Small intestine (tissue), 7 donors: Measurements from ENCODE around the gene HOXB3. TPM values are rescaled to one million over a fixed set of nuclear protein-coding genes. Genes with fewer than 3 reads are reported as not detected.

Experiments used
- DNase-seq, 2 donors: peaks; one replicate each; pipeline versions ENCODE4 v3.0.0 to v3.0.0-alpha.2; 2013
- FAIRE-seq: peaks from 2 replicates; lab custom pipeline; 2012; peaks lifted over from hg19 to GRCh38; lab: Jason Lieb, UNC
- H3K27ac ChIP-seq, 3 donors: one replicate each; pipeline ENCODE4 v1.5.1; 2013; ENCODE audit warnings: low read length in 2 of 3, mild to moderate bottlenecking in 2 of 3, control low read depth in 1 of 3, inconsistent platforms in 1 of 3, low read depth in 1 of 3, moderate library complexity in 1 of 3
- H3K27me3 ChIP-seq, 3 donors: one replicate each; pipeline ENCODE4 v1.6.1; 2013; ENCODE audit warnings: low read length in 3 of 3, inconsistent platforms in 1 of 3; ENCODE audit not compliant: control insufficient read depth in 3 of 3, insufficient read depth in 3 of 3
- H3K36me3 ChIP-seq, 3 donors: one replicate each; pipeline ENCODE4 v1.6.1; 2013; ENCODE audit warnings: low read length in 3 of 3, inconsistent platforms in 1 of 3, low read depth in 1 of 3, mild to moderate bottlenecking in 1 of 3, moderate library complexity in 1 of 3; ENCODE audit not compliant: control insufficient read depth in 3 of 3, insufficient read depth in 2 of 3
- H3K4me1 ChIP-seq, 3 donors: one replicate each; pipeline ENCODE4 v1.6.1; 2013; ENCODE audit warnings: low read length in 2 of 3, inconsistent platforms in 1 of 3, low read depth in 1 of 3, mild to moderate bottlenecking in 1 of 3, moderate library complexity in 1 of 3; ENCODE audit not compliant: control insufficient read depth in 3 of 3, insufficient read depth in 2 of 3
- H3K4me3 ChIP-seq, 3 donors: one replicate each; pipeline ENCODE4 v1.5.1; 2013; ENCODE audit warnings: low read length in 3 of 3, control low read depth in 1 of 3, inconsistent platforms in 1 of 3, low read depth in 1 of 3, mild to moderate bottlenecking in 1 of 3, moderate library complexity in 1 of 3
- H3K9me3 ChIP-seq, 2 donors: one replicate each; pipeline ENCODE4 v1.6.1; 2013; ENCODE audit warnings: low read depth in 1 of 2, low read length in 1 of 2; ENCODE audit not compliant: control insufficient read depth in 2 of 2, insufficient read depth in 1 of 2
- WGBS, 3 donors: extraction: QIAGEN DNeasy Blood & Tissue Kit; methylation state at CpG; one replicate each; pipeline ENCODE4 v1.1.7; 2013; 5-methylcytosine and 5-hydroxymethylcytosine counted together
- polyA plus RNA-seq, 4 donors: library from polyadenylated mRNA; stranded (reverse) in 3 of 4; unstranded in 1 of 4; fragments of 200-250 nt in 3 of 4; fragments of 120-200 nt in 1 of 4; gene quantifications; one replicate each; pipeline versions ENCODE4 v1.2.1 to v1.2.3, GENCODE V29; 2013
- donor health status: healthy with polysubstance abuse.
- donor health status: control.
- donor health status: control.
- donor health status: Bipolar disorder and iron deficiency.
- donor health status: healthy.

The HOXB3 gene
- polyA plus RNA-seq, 4 donors = 1.4 to 19.6 (median 5.7) TPM; not detected in 1

DNA sequence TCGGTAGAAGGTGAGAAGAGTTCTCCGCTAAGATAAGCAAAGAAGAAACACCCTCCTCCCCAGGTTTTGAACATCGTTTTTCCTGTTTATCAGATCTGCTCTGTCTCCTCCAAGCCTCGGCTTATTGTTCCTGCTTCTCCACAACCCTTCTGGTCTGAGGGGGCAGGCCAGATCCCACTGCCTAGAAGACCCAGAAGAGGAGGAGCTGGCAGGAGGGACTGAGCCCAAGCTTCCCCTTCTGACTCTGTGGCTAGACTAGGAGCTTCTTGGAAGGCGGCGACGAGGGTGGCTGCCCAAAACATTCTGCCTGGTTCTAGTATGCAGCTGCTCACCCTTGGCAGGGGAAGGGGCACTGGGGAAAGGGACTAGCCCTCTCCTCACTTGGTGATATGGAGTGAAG is 8.7 kb upstream of the HOXB3 start:
- DNase-seq (no peak), FAIRE-seq (no peak)
- H3K27ac ChIP-seq = peak overlapping the region in 1 of 3 donors; percentile 75
- WGBS, 3 donors = 15 to 45% (median 32%) methylated on average over 7 of the region's 7 CpGs
- H3K9me3 ChIP-seq = peaks cover 0 to 6% of the 10 kb centered on the region in 2 donors
- H3K36me3 ChIP-seq = peaks cover 0 to 22% (median 0%) of the 10 kb centered on the region in 3 donors
- H3K27me3 ChIP-seq = peaks cover 4 to 100% (median 25%) of the 10 kb centered on the region in 3 donors
- H3K4me3 ChIP-seq = no peak overlapping the region
- peaks cover 0 to 38% (median 5%) of the 10 kb centered on the region in 3 donors for H3K4me1 ChIP-seq

DNA sequence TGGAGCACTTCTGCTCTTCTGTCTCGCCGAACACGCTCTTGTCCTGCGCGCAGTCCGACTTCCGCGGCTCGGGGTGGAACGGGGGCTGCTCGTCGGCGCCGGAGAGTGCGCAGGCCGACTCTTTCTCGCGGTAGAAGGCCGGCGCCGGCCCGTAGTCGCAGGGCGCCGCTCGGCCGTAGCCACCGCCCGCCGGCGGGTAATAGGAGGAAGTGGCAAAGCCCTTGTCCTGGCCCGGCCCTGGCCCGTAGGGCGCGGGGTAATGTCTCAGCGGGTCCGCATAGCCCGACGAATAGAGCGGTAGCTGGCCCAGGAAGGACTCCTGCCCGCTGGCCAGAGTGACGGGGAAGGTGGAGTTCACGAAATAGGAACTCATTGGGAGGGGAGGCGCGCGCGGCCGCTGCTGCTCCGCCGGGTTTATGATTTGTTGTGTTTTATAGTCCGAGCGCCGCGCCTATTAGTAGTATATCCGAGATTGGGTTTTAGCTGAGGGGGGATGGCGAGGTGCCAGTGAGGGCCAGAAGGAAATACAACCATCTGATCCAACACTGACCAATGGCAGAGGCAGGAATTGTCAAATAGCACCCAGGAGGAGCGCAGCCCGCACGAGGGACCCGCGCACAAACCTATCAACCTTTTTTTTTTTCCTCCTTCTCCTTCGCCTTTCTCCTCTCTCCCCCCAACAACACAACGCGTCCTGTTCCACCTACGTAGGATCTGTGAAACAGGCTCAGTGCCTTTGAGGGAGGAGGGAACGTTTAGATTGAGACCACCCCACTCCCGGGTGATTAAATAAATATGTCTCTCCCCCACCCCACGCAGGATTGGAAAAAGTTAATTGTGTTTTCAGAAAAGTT is 8.0 kb upstream of the HOXB3 start:
- FAIRE-seq = no peak
- Histone ChIP-seq H3K27ac (peak overlapping the region in 2 of 3 donors; percentile 75 to 92), H3K36me3 (peaks cover 0 to 24% (median 0%) of the 10 kb centered on the region in 3 donors), H3K4me3 (peak overlapping the region; percentile 22 to 52 (median 44)), H3K27me3 (peaks cover 4 to 99% (median 26%) of the 10 kb centered on the region in 3 donors), H3K4me1 (peaks cover 0 to 38% (median 5%) of the 10 kb centered on the region in 3 donors), H3K9me3 (peaks cover 0 to 3% of the 10 kb centered on the region in 2 donors)
- DNase-seq = peak in 1 of 2 donors; percentile 68
- WGBS, 3 donors = 1 to 2% (median 2%) methylated on average over 65 to 68 of the region's 68 CpGs

DNA sequence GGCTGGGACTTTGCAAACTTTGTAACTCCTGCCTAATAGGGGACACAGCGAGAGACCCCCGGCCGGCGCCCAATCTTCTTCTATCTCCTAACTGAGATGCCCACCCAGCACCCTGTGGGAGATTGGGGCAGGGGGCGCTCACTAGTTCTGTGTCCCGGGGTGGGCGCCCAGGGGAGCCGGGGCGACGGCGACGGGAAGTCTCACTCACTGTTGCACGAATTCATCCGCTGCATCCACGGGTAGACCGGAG is 7.4 kb upstream of the HOXB3 start:
- Histone ChIP-seq H3K36me3 (peaks cover 0 to 24% (median 0%) of the 10 kb centered on the region in 3 donors), H3K9me3 (no peaks in the 10 kb centered on the region), H3K4me3 (peak overlapping the region; percentile 22 to 52 (median 44)), H3K27me3 (peaks cover 4 to 99% (median 25%) of the 10 kb centered on the region in 3 donors), H3K27ac (peak overlapping the region in 2 of 3 donors; percentile 75 to 92), H3K4me1 (peaks cover 0 to 38% (median 5%) of the 10 kb centered on the region in 3 donors)
- WGBS, 3 donors = 1 to 4% (median 4%) methylated on average over 16 of the region's 16 CpGs
- FAIRE-seq (no peak), DNase-seq (no peak)

DNA sequence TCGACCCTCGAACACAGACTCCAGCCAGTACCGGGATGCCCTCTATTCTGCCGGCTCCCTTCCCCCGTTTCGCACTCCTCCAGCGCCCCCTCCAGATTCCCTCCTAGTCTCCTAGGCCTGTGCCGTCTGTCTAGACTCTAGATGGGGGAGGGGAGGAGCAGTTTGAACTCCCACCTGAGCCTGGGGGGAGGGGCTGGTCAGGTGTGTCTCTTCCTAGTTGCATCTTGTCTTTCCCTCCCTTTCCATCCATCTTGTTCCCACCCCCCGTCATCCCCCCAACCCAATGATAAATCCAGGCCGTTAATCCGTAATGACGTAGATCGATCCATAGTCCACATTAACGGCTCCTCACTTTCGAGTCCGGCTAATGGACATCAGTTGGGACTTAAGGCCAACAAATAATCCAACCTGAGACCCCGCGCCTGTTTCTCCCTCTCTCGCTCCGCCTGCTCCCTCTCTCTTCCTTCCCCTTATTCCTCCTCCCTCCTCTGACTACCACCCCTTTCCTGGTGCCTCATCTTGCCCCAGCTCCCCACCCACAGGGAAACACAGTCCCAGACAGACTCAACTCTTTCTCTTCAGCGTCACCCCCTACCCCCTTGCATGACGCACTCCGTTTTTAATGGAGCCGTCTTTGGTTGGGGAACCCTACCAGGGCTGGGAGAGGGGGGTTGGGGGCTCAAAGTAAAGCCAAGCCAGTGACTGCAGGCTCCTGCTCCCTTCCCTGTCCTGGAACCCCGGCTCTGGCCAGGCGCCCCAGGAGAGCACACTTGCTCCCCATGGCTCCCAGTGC is 6.9 kb upstream of the HOXB3 start:
- H3K9me3 ChIP-seq = no peaks in the 10 kb centered on the region
- peaks cover 0 to 27% (median 0%) of the 10 kb centered on the region in 3 donors for H3K36me3 ChIP-seq
- DNase-seq (no peak), FAIRE-seq (no peak)
- peak overlapping the region in 2 of 3 donors; percentile 75 to 92 for H3K27ac ChIP-seq
- H3K4me3 ChIP-seq = peak overlapping the region; percentile 22 to 52 (median 44)
- H3K27me3 ChIP-seq = peaks cover 0 to 99% (median 28%) of the 10 kb centered on the region in 3 donors
- H3K4me1 ChIP-seq = peaks cover 0 to 35% (median 2%) of the 10 kb centered on the region in 3 donors
- WGBS, 3 donors = 11% methylated on average over 25 to 26 of the region's 26 CpGs

DNA sequence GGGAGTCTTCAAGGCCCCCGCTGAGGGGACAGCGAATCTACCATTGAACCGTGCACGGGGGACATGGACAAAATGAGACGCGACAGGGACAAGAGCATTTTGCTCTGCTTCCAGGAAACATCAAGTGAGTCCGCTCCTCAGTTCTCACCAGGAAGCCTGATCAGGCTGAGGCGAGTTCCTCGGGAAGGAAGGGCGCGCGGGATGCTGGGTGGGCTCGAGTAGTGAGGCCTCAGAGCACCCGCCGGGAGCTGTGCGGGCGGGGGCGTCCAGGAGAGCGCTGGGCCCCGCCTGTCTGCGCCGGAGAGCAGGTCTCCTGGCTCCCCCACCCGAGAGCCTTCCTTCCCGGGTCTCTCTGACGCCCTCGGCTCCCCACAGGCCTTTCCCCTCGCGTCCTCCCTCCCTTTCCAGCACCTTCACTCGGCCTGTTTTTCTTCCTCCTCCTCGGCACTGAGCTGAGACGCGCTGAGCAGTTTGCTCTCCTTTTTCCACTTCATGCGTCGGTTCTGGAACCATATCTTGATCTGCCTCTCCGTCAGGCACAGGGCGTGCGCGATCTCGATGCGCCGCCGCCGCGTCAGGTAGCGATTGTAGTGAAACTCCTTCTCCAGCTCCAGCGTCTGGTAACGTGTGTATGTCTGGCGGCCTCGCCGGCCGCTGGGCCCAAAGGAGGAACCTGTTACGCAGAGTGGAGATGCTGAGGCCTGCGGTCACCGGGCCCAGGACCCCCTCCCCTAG is 6.1 kb upstream of the HOXB3 start:
- H3K9me3 ChIP-seq = no peaks in the 10 kb centered on the region
- WGBS, 3 donors = 11 to 24% (median 18%) methylated on average over 52 to 54 of the region's 54 CpGs
- FAIRE-seq = no peak
- peak overlapping the region in 1 of 3 donors; percentile 52 for H3K4me3 ChIP-seq
- peaks cover 0 to 32% (median 0%) of the 10 kb centered on the region in 3 donors for H3K36me3 ChIP-seq
- H3K4me1 ChIP-seq = peaks cover 0 to 28% (median 2%) of the 10 kb centered on the region in 3 donors
- no peak for DNase-seq
- H3K27ac ChIP-seq = peak overlapping the region in 2 of 3 donors; percentile 75 to 92
- peaks cover 0 to 99% (median 30%) of the 10 kb centered on the region in 3 donors for H3K27me3 ChIP-seq

DNA sequence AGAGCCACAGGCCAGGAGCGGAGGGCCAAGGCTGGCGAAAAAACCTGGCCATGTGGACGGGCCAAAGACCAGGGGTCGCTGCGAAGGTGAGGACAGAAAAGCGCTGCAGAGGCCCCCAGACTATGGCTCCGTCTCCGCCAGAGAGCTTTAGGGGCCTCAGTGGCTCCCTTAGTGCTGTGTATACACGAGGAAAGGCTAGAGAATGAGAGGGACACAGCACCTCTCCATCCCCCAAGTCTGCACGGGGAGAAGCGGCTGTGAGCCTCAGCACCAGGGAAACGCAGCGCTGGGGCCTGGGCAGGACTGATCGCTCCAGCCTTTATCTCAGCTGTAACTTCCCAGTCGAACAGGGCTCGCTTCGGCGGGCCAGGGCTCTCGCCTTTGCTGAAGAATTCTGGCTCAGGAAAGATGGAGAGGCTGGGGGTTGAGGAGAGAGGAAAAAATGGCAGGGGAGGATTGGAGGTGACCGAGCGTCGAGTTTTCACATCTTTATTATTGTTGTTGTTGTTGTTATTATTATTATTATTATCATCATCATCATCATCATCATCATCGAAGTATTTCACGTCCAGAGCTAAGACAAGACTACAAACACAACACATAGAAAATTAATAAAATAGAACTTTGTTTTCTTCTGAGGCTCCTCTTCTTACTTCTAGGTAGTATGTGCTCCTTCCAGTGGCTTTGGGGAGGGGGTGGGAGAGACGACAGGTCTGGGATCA is 5.4 kb upstream of the HOXB3 start:
- peaks cover 0 to 38% (median 0%) of the 10 kb centered on the region in 3 donors for H3K36me3 ChIP-seq
- DNase-seq = no peak
- FAIRE-seq = no peak
- peak overlapping the region in 1 of 3 donors; percentile 75 for H3K27ac ChIP-seq
- peaks cover 0 to 34% (median 2%) of the 10 kb centered on the region in 3 donors for H3K4me1 ChIP-seq
- H3K27me3 ChIP-seq = peaks cover 0 to 99% (median 30%) of the 10 kb centered on the region in 3 donors
- no peaks in the 10 kb centered on the region for H3K9me3 ChIP-seq
- 12 to 60% (median 48%) methylated on average over 25 of the region's 25 CpGs for whole genome bisulfite sequencing, 3 donors
- peak overlapping the region in 1 of 3 donors; percentile 52 for H3K4me3 ChIP-seq

DNA sequence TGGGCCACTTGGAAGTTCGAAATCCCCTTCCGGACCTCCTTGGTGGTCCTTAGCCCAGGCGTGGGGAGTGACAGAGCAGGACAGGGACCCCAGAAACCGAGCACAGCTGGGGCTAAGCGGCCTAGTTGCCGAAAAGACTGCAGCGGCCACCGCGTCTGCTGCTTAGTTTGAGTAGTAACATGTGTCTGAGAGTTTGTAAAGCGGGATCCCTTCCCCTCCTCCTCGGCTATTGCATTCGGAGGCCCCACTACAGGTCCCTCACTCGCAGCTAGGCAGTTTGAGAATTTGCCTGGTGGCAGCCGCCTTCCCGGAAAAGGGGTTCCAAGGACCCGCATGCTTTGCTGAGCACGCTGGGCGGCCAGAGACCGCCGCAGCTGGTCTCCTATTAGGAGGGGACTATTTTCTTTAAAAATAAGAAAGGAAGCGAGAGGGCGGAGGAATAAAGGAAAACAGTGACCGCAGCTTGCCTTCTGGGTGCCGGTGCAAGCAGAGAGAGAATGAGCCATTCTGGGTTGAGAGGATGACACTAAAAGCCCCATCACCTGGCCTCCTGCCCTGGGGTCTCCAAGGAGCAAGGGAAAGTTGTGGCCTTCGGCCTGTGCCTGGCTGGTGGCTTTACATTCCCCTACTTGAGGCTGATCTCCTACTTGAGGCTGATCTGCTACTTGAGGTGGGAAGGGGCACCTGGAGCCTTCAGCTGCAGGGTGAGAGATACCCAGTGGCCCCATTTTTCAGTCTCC is 4.7 kb upstream of the HOXB3 start:
- Histone ChIP-seq H3K9me3 (no peaks in the 10 kb centered on the region), H3K36me3 (peaks cover 0 to 38% (median 0%) of the 10 kb centered on the region in 3 donors), H3K4me3 (no peak overlapping the region), H3K27ac (peak overlapping the region in 2 of 3 donors; percentile 61 to 63), H3K4me1 (peaks cover 0 to 41% (median 2%) of the 10 kb centered on the region in 3 donors), H3K27me3 (peaks cover 0 to 99% (median 24%) of the 10 kb centered on the region in 3 donors)
- WGBS, 3 donors = 24 to 39% (median 33%) methylated on average over 25 of the region's 25 CpGs
- no peak for DNase-seq
- FAIRE-seq = no peak
